GM12891 (cell line): ENCODE results near the gene ING2.

Experiments used
- POLR2A ChIP-seq: IDR thresholded peaks from 2 replicates; pipeline ENCODE4 v1.6.1; 2011; ENCODE audit warnings: low read depth, low read length, control low read depth
- POLR2AphosphoS5 ChIP-seq: IDR thresholded peaks from 2 replicates; pipeline ENCODE4 v1.6.1; 2011; ENCODE audit warnings: low read depth, low read length, control low read depth
- SPI1 ChIP-seq: IDR thresholded peaks from 2 replicates; pipeline ENCODE4 v1.6.1; 2011; ENCODE audit warnings: low read depth, low read length, control low read depth
- TAF1 ChIP-seq: IDR thresholded peaks from 2 replicates; pipeline ENCODE4 v1.6.1; 2011; ENCODE audit warnings: low read depth, low read length, control low read depth

GRCh38 chr4:183557611-183558010 lies 52.8 kb downstream of the ING2 start:
- TF ChIP-seq POLR2A (no peak), POLR2AphosphoS5 (no peak), TAF1 (no peak), SPI1 (no peak)
